Mesenteric fat pad (tissue), 1 donor: ENCODE data around the gene RNPEP. TPM values are rescaled to one million over a fixed set of nuclear protein-coding genes. Genes with fewer than 3 reads are reported as not detected.
"Not testable (repeated sequence)": the region's sequence is repeated elsewhere in the genome, so short reads cannot be mapped to it uniquely, and the experiment has no call there.

Experiments used
- DNase-seq: peaks from one replicate; pipeline ENCODE4 v3.0.0-alpha.2; 2020; ENCODE audit warnings: low spot score
- microRNA-seq: library from miRNA; unstranded; fragments of <30 nt; microRNA quantifications from one replicate; pipeline ENCODE4 v1.2.0, GENCODE V29; 2020; ENCODE audit warnings: borderline number of aligned reads
- total RNA-seq: library from RNA; stranded (reverse); fragmentation: NEBNext Ultra II Directional; extraction: Animal tissue kit (Norgen Biotek cat#: 25700); gene quantifications from one replicate; pipeline ENCODE4 v1.2.1, GENCODE V29; 2021
- donor health status: DM: yes; HTN: yes; CAD: no.

Gene RNPEP
- total RNA-seq, 1 donor from 2014 or later, result 40.7 TPM

- DNase-seq, result no peak
These were observed 51.8 kb downstream of the RNPEP start for GRCh38 chr1:202034149-202034682.

DNA sequence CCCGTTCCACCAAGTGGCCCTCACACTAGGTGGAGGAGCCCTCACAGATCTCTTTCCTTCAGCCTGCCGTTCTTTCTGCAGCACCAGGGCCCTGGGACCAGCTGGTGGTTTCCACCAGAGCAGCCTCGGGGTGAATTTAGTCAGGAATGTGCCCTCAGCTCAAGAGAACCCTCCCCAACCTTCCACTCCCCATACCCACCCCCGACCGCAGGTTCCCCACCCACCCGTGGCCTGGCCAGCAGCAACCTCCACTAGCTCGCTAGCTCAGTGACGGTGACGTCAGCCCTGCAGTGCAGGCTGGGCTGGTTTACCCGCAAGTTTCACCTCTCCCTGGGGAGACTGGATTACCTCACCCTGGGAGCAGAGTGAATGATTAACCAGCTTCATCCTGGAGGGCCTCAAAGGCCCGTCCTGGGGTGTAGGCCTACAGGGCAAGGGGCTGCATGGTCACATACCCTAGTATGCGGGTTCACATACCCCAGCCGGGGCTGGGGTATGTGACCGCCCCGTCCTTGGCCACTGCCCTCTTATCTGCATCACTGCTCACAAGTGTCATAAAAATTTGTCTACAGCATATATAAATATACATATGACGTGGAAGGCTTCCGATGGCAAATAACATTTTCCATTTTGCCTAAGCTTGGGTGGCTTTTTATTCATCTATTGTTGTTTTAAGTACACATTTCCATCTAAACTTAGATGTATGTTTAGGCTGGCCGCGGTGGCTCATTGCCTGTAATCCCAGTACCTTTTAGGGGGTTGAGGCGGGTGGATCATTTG lies 52.4 kb downstream of the RNPEP start:
- no peak for DNase-seq

DNA sequence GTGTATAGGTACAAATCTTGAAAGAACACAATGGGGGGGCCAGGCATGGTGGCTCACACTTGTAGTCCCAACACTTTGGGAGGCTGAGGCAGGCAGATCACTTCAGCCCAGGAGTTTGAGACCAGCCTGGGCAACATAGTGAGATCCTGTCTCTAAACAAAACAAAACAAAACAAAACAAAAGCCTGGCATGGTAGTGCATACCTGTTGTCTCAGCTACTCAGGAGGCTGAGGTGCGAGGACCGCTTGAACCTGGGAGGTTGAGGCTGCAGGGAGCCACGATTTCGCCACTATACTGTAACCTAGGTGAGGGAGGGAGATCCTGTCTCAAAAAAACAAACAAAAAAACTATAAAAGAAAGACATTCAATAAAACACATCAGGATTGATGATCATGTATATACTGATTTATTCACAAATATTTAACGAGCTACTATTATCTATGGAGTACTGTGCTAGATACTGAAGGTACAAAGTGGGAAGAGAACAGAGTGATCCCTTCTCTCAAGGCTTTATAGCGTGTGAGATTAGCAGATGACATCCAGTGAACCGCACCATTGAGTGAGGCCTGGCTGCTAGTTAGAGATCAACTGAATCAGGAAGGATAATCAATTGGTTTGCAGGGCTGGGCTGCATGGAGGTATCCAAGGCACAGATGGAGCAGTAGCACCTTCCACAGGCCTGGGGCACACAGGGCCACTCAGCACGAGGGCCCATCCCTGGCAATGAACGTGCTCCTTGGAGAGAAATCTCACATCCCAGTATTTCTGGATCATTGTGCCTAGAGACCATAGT lies 54.3 kb downstream of the RNPEP start:
- DNase-seq, result no peak

DNA sequence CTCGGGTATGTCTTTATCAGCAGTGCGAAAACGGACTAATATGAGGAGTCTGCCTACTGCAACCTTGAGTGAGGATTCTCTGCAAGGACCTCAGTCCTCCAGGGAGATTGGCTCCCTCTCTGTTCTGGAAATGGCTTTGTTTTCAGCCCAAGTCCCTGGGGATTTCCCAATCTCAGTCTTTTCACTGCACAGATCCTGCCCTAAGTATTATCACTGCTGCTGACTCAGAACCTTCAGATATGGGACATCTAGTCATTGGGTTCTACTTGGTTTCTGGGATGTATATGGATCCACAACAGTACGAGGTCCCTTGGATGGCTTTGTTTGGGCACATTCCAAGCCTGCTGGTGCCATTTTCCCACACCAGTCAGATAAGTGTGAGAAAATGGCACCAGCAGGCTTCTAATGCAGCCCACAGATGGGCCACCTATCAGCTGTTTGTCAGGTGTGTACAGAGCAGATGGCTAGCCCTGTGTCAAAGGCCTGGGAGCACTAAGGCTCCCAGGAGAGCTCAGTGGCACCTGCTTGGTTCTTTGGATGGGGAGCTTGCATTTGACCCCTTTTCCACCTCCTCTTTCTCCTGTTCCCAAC lies 55.4 kb downstream of the RNPEP start:
- no peak for DNase-seq

DNA sequence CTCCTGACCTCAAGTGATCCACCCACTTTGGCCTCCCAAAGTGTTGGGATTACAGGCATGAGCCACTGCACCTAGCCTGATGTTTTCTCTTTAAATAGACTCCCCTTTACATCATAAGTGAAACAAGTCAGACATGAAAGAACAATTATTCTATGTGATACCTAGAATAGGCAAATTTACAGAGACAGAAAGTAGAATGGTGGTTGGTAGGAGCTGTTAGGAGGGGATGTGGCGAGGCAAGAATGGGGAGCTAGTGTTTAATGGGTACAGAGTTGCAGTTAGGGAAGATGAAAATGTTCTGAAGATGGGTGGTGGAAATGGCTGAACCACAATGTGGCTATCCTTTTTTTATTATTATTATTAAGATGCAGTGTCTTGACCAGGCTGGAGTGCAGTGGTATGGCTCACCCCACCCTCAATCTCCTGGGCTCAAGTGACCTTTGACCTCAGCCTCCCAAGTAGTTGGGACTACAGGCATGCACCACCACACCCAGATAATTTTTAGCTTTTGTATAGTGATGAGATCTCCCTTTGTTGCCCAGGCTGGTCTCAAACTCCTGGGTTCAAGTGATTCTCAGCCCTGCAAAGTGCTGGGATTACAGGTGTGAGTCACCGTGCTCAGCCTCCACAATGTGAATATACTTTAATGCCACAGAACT lies 56.4 kb downstream of the RNPEP start:
- DNase-seq, result no peak

DNA sequence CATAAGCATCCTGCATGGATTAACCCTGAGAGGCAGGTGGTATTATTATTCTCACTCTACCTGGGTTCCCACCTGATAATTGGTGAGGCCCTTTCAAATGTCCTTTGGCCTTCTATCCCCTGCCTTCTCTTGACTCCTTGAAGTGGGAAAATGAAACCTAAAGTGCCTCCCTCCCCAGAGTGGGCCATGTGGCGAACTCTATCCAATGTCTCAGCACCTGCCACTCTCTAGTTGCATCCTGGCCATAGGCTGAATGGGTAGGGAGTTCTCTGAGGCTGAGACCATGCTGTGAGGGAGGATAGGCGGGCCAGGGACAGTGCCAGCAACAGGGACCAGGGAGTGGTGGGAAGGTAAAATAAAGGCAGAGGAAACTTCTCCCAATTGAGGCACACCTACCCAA lies 63.3 kb downstream of the RNPEP start:
- DNase-seq, result no peak

- DNase-seq, result no peak
These were observed 63.8 kb downstream of the RNPEP start for GRCh38 chr1:202046227-202046626.

- DNase-seq, result no peak
These were observed 64.6 kb downstream of the RNPEP start for GRCh38 chr1:202046748-202047708.

DNA sequence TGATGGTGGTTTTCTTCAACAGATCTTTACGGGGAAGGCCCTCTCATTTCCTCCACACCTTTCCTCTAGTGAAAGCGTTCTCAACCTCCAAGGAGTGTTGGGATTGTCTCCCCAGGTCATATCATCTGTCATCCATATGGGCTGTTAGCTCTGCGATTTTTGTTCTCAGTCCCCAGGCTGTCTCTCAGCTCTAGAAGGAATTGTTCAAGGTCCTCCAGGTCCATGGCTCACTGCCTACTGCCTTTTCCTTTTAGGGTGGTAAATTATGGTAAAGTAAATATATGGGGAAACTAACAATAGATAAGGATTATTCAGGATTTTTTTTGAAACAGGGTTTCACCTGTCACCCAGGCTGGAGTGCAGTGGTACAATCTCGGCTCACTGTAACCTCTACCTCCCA lies 65.5 kb downstream of the RNPEP start:
- no peak for DNase-seq

GRCh38 chr1:202049129-202049528 lies 66.7 kb downstream of the RNPEP start:
- DNase-seq, result no peak

DNA sequence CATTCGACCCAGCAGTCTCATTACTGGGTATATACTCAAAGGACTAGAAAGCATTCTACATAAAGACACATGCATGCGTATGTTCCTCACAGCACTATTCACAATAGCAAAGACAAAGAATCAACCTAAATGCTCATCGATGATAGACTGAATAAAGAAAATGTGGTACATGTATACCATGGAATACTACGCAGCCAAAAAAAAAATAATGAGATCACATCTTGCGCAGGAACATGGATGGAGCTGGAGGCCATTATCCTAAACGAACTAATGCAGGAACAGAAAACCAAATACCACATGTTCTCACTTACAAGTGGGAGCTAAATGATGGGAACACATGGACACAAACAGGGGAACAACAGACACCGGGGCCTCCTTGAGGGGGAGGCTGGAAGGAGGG lies 71.6 kb downstream of the RNPEP start:
- no peak for DNase-seq

DNA sequence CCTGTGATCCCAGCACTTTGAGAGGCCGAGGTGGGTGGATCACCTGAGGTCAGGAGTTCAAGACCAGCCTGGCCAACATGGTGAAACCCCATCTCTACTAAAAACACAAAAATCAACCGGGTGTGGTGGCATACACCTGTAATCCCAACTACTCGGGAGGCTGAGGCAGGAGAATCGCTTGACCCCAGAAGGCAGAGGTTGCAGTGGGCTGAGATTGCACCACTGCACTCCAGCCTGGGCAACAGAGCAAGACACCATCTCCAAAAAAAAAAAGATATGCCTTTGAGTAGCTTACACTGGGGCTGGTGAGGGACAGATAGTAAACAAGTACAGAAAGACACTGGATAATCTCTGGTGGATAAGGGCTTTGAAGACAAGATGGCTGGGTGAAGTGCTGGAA lies 72.2 kb downstream of the RNPEP start:
- not testable (repeated sequence) for DNase-seq

Small RNAs within 50 kb of the gene (microRNA-seq; reads per million reads assigned to microRNA genes)
- gene MIR6740, result not detected

Other genes with a start within 250 kb of the RNPEP start
- 40.9 TPM for gene IPO9, start 153.5 kb upstream of the RNPEP start, total RNA-seq
- 10.3 TPM for gene SHISA4, start 93.8 kb upstream of the RNPEP start, total RNA-seq
- gene LMOD1, start 36.1 kb upstream of the RNPEP start, total RNA-seq, result 26.5 TPM
- 61.7 TPM for gene TIMM17A, start 27.1 kb upstream of the RNPEP start, total RNA-seq
- gene ELF3, start 27.9 kb downstream of the RNPEP start, total RNA-seq, result 1.9 TPM
- not detected for gene GPR37L1, start 140.3 kb downstream of the RNPEP start, total RNA-seq
- 106 TPM for gene ARL8A, start 162.1 kb downstream of the RNPEP start, total RNA-seq
- 3.0 TPM for gene PTPN7, start 178.0 kb downstream of the RNPEP start, total RNA-seq
- gene LGR6, start 211.2 kb downstream of the RNPEP start, total RNA-seq, result 0.35 TPM